GM10248 (cell line): ENCODE data around the gene RBM14.
"Not testable (repeated sequence)": the region's sequence is repeated elsewhere in the genome, so short reads cannot be mapped to it uniquely, and the experiment has no call there.

Source experiments
- CTCF ChIA-PET: fragments of 300-600 bp; sonication (Branson Sonifier 250); formaldehyde crosslinking; extraction: SDS; loops from one replicate; lab custom pipeline; 2021; ENCODE audit warnings: antibody characterized with exemption; lab: Yijun Ruan, JAX
- POLR2A ChIA-PET: fragments of 350-650 bp; sonication (Branson Sonifier 250); formaldehyde crosslinking; extraction: SDS; loops from one replicate; lab custom pipeline; 2020; ENCODE audit warnings: antibody characterized with exemption; lab: Yijun Ruan, JAX
- DNase-seq: peaks from one replicate; pipeline ENCODE4 v3.0.0; 2012; ENCODE audit errors: extremely low spot score
- TF ChIP-seq, protein P1 (sequence below): IDR thresholded peaks from 2 replicates; pipeline ENCODE4 v1.5.1; 2012; ENCODE audit warnings: mild to moderate bottlenecking, low read depth; ENCODE audit errors: extremely low read depth, missing control alignments, control extremely low read depth

The RBM14 gene

DNA sequence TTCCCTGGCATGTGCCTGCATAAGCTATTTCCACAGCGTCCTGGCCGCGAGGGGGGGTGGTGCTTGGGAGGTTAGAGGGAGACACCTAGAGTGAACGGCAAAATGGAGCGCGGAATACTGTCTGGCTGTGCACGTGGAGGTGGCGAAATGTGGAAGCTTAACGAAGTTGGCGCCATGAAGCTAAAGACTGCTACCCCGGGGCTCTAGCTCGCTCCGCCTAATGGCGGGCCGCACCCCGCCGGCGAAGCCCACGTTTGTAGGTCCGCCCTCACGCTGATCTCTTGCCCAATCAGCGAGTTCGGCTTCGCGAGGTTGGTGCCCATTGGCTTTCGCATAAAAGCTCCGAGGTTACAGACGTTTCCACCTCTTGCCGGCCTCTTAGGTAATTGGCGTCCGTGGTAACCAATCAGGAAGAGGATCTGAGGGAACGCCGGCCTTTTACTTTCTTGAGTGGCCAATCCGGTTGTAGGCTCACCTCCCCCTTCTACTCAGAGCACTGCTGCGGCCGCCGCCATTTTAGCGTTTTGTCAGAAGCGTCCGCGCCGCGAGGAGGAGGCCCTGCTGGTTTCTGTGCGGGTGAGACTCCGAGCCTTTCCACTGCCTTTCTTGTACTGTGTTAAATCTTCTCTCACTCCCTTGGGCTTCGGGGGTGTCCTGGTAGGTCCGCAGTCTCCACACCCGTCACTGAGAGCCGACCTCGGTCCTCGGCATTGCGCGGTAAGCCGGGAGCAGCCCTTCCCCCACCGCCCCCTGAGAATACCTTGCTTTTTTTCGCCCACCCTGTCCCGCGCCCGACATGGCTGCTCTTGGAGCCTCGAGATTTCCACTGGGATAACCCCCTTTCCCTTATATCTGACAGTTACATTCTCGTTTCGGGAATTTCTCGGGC lies 22.0 kb downstream of the RBM14 start, which contains the start of gene RBM4:
Gene RBM4, plus strand, starts transcription at position 527 of the 889 bp plus-strand sequence. CDS start 1,009 bp downstream, outside the sequence.
- TF ChIP-seq, protein P1, sequence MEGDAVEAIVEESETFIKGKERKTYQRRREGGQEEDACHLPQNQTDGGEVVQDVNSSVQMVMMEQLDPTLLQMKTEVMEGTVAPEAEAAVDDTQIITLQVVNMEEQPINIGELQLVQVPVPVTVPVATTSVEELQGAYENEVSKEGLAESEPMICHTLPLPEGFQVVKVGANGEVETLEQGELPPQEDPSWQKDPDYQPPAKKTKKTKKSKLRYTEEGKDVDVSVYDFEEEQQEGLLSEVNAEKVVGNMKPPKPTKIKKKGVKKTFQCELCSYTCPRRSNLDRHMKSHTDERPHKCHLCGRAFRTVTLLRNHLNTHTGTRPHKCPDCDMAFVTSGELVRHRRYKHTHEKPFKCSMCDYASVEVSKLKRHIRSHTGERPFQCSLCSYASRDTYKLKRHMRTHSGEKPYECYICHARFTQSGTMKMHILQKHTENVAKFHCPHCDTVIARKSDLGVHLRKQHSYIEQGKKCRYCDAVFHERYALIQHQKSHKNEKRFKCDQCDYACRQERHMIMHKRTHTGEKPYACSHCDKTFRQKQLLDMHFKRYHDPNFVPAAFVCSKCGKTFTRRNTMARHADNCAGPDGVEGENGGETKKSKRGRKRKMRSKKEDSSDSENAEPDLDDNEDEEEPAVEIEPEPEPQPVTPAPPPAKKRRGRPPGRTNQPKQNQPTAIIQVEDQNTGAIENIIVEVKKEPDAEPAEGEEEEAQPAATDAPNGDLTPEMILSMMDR = no peak
- ChIA-PET CTCF (interaction anchor here (0.9 to 3.7 kb wide), 18 partner anchors 8 to 250 kb away, joined by 3 to 22 read pairs (median 4); partner anchors contain the start of genes CCDC87, CCS and MRPL11), POLR2A (interaction anchor here (0.6 to 3.5 kb wide), 16 partner anchors 8 to 191 kb away, joined by 3 to 68 read pairs (median 6); partner anchors contain the start of genes ACTN3, PELI3, RBM14 and RBM4B)
- peak; percentile 98 for DNase-seq

DNA sequence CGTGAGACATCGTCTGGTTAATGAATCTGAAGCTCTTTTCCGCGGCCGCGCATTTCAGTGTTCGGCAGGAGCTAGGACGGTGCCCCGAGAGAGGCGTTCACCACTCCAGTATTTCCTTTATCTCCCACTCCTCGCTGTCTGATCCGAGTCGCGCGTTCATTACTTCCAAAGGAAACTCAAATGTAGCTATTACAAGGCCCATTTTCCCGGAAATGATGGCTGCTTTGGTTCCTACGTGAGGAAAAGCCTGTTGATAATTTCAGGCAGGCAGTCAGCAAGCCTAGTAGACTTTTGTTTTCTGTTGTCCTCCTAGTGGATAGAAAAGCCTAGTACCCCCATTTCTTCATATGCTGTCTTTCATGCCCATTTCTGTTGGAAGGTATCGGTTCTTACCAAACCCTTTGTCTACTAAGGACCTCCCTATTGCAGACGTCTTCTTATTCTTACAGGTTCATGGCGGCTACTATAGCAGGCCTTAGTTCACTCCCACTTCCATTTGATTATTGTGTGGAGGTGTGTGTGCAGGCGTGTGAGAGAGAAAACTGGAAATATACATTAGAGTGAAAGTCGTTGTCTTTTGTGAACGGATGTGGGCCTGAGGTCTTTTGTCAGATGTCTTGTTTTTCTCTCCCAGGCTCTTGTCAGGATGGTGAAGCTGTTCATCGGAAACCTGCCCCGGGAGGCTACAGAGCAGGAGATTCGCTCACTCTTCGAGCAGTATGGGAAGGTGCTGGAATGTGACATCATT lies 22.8 kb downstream of the RBM14 start:
- POLR2A ChIA-PET = interaction anchor here (0.6 to 3.5 kb wide), 9 partner anchors 9 to 731 kb away, joined by 5 to 68 read pairs (median 8); partner anchors contain the start of genes ACTN3, RBM14, RBM4B and ZDHHC24
- TF ChIP-seq, protein P1 = no peak
- no peak for DNase-seq
- CTCF ChIA-PET = interaction anchor here (0.9 to 3.7 kb wide), 11 partner anchors 7 to 251 kb away, joined by 3 to 22 read pairs (median 5); no protein-coding TSS in a partner anchor

DNA sequence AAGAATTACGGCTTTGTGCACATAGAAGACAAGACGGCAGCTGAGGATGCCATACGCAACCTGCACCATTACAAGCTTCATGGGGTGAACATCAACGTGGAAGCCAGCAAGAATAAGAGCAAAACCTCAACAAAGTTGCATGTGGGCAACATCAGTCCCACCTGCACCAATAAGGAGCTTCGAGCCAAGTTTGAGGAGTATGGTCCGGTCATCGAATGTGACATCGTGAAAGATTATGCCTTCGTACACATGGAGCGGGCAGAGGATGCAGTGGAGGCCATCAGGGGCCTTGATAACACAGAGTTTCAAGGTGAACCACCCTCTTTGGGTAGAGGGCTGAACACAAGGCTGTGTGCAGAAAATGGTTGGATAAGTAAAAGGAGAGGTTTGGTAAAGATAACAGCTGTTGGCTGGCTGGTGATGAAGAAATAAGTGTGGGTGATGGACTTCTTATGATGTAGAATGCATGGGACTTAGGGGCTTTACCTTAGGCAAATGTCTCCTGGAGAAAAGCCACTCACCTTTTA lies 23.4 kb downstream of the RBM14 start:
- not testable (repeated sequence) for DNase-seq
- ChIA-PET CTCF (interaction anchor here (1.9 to 3.7 kb wide), 3 partner anchors 14 to 39 kb away, joined by 5 to 16 read pairs (median 9); no protein-coding TSS in a partner anchor), POLR2A (interaction anchor here (0.6 to 1.3 kb wide), 2 partner anchors 10 to 731 kb away, joined by 6 to 8 read pairs; no protein-coding TSS in a partner anchor)

DNA sequence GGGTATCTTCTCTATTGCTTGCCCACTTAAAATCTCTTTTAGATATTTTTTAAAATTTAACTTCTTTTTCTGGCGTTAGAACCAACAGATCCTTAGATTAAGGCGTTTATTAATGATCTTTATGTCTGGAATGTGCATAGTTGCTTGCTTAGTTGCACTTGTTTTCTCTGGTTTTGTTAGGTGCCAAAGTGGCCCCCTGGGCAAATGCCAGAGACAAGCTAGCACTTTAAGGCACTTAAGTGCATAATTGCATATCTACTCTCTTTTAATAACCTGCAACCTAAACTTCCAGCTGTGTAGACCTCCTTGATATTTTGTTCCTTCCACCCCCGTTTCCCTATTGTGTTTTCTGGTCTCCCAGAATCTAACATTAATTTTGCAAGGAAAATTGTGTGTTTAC lies 25.4 kb downstream of the RBM14 start:
- POLR2A ChIA-PET = no interaction called here
- CTCF ChIA-PET = no interaction called here
- TF ChIP-seq, protein P1 = no peak
- no peak for DNase-seq

DNA sequence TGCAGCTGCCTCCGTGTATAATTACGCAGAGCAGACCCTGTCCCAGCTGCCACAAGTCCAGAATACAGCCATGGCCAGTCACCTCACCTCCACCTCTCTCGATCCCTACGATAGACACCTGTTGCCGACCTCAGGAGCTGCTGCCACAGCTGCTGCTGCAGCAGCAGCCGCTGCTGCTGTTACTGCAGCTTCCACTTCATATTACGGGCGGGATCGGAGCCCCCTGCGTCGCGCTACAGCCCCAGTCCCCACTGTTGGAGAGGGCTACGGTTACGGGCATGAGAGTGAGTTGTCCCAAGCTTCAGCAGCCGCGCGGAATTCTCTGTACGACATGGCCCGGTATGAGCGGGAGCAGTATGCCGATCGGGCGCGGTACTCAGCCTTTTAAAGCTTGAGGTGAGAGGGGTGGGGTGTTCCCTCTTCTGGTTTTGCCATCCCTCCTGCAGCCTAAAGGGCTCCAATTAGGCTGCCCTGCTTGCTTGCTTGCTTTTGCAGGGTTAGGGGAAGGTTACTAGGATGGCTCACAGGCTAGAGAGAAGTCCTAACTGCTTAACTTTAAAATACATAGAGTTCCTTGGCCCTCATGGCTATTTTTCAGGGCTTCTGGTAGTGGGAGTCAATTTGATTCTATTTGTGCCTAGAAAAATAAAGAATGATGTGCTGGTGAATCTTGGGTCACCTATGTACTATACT lies 27.5 kb downstream of the RBM14 start:
- DNase-seq = no peak
- ChIA-PET POLR2A (interaction anchor here (0.7 kb wide), 1 partner anchor 9 kb away, joined by 3 read pairs; no protein-coding TSS in a partner anchor), CTCF (interaction anchor here (0.7 to 2.2 kb wide), 5 partner anchors 10 to 29 kb away, joined by 3 to 8 read pairs (median 4); no protein-coding TSS in a partner anchor)
- TF ChIP-seq, protein P1 = no peak

DNA sequence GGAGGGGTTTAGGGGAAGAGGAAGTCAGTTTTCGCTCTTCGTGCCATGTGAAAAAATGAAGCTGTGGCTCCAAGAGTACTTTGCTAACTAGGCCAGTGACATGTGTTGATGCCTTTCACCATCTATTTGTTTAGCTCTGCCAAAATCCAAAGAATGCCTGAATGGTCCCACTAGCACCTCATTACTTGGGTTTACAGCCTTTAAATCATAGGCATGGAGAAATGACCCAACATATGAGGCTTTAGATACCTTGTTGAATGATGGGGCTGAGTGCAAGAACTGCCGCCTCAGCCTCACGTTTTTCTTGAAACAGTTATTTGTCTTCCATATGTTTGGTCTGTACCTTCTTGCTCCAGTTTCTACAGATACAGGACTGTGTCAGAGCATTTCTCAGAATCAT lies 30.4 kb downstream of the RBM14 start:
- ChIA-PET POLR2A (interaction anchor here (0.6 to 1.8 kb wide), 4 partner anchors 9 to 163 kb away, joined by 3 to 7 read pairs (median 3); partner anchors contain the start of gene RBM4), CTCF (interaction anchor here (1.2 to 2.6 kb wide), 6 partner anchors 9 to 32 kb away, joined by 3 to 10 read pairs (median 3); partner anchors contain the start of gene RBM4)
- DNase-seq = no peak
- TF ChIP-seq, protein P1 = no peak
